ENCODE results near the gene SIX2. TPM values are rescaled to one million over a fixed set of nuclear protein-coding genes. Genes with fewer than 3 reads are reported as not detected.
A peak's percentile ranks its signal among the peaks of the same experiment; 100 is the strongest.

The SIX2 gene
- total RNA-seq, 1 experiment from 2014 or later = 0.80 TPM

- DNase-seq = no peak
- H3K27me3 ChIP-seq (ENCODE audit: control insufficient read depth, insufficient read depth, low read length) = no peaks in the 10 kb centered on the region
- H3K36me3 ChIP-seq (replicated peaks; ENCODE audit: control insufficient read depth, insufficient read depth, low read length) = no peaks in the 10 kb centered on the region
- H3K4me3 ChIP-seq (ENCODE audit: insufficient read depth, low read depth, low read length) = no peak overlapping the region
Observed at GRCh38 chr2:45031028-45031427, 21.8 kb upstream of the SIX2 start.

DNA sequence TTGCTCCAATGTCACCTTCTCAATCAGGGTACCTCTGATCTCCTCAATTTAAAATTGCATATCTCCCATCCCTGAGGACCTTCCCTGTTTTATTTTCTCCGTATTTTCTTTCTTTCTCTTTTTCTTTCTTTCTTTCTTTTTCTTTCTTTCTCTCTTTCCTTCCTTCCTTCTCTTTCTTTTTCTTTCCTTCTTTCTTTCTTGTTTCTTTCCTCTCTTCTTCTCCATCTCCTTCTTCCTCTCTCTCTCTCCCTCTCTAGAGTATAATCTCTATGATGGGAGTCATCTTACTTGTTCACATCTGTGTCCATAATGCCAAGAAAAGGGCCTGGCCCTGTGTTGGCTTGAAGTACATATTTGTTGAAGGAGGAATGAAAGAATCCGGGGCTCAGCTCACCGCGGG, 21.3 kb upstream of the SIX2 start:
- Histone ChIP-seq H3K4me3 (ENCODE audit: insufficient read depth, low read depth, low read length) (no peak overlapping the region), H3K36me3 (replicated peaks; ENCODE audit: control insufficient read depth, insufficient read depth, low read length) (no peaks in the 10 kb centered on the region), H3K27me3 (ENCODE audit: control insufficient read depth, insufficient read depth, low read length) (no peaks in the 10 kb centered on the region)

DNA sequence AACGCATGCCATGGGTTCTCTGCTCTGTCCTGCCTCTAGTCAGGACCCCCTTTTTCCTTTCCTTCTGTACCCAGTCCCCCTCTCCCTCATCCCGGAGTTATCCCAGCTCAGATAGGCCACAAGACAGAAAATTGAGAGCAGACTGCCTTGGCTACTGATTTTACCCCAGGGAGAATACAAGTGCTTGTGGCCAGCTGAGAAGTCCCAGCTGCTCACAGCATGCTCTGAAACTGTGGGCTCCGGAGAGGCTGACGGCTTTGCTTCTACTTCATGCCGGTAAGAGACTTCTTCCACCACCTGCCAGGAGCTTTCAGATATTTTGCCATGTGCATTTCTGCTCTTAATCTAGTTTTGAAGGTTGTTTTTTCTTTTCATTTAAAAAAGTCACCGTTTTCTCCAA, 20.0 kb upstream of the SIX2 start:
- Histone ChIP-seq H3K4me3 (ENCODE audit: insufficient read depth, low read depth, low read length) (no peak overlapping the region), H3K27me3 (ENCODE audit: control insufficient read depth, insufficient read depth, low read length) (no peaks in the 10 kb centered on the region), H3K36me3 (replicated peaks; ENCODE audit: control insufficient read depth, insufficient read depth, low read length) (no peaks in the 10 kb centered on the region)
- DNase-seq = no peak

More for the DNA sequence above, 21.3 kb upstream of the SIX2 start:
- no peak for DNase-seq

DNA sequence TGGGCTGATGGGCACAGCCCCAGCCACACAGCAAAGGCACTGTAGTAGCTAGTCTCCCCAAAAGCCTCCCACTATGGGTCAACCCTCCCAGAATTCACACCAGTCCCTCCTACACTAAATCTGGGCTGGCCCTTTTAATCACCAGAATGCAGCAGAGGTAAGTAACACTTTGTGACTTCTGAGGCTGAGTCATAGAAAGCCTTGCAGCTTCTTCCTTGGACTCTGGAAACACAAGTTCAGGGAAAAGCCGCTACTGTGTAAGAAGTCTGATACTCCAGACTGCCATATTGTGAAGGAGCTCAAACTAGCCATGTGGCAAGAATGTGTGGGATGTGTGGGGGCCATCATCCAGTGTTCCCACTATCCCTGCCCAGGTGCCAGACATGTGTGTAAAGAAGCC, 19.0 kb upstream of the SIX2 start:
- Histone ChIP-seq H3K36me3 (replicated peaks; ENCODE audit: control insufficient read depth, insufficient read depth, low read length) (no peaks in the 10 kb centered on the region), H3K27me3 (ENCODE audit: control insufficient read depth, insufficient read depth, low read length) (no peaks in the 10 kb centered on the region), H3K4me3 (ENCODE audit: insufficient read depth, low read depth, low read length) (no peak overlapping the region)
- no peak for DNase-seq

DNA sequence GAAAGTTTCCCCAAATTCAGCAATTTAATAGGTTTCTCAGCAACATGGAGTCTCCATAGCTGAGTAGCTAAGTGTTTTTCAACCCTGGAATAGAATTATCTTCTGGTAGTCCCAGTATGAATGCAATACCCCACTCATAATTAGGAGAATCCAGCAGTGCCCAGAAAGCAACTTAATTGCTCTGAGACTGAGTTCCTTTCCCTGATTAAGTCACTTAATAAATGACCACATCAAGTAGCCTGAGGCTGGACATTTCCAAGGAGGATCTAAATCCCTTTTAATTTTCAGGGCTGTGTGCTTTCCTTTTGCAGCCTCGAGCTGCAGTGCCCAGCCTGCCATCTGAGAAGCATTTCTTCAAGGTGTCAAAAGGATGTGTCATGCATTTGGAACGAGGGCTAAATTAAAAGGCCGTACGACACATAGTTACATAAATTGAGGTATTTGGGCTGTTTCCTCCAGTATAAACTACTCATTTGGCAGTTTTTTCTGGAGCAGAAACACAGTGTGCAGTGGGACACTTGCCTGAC, 17.7 kb upstream of the SIX2 start:
- Histone ChIP-seq H3K4me3 (ENCODE audit: insufficient read depth, low read depth, low read length) (no peak overlapping the region), H3K36me3 (replicated peaks; ENCODE audit: control insufficient read depth, insufficient read depth, low read length) (no peaks in the 10 kb centered on the region), H3K27me3 (ENCODE audit: control insufficient read depth, insufficient read depth, low read length) (no peaks in the 10 kb centered on the region)
- DNase-seq = no peak

DNA sequence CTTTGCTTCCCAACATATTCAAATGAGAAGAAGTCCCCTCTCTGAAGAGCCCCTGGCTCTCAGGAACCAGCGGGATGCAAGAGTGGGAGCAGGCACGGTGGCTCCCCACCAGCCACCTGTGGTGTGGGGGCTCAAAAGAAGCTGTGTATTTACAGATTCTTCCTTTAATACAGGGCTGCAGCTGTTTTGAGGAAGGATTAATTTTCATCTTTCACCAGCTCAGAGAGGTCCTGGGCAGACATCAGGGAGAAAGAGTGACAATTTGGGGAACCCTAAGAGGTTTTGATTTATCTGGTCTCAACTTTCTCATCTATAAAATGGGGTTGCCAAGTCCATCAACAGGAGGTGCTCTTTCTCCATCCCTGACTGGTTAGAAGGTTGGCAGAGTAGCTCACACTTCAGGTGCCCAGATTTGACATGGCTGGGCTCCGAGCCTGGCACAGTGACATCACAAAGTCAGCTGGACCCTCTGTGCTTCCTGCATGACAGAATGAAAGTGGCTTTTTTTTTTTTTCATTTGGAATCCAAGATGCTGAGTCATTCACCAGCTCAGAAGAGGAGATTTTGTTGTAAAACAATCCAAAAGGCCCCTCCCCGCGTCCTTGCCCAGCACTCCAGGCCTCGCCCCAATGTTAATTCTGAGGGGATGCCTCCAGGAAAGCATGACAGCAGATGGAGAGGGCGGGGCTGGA, 15.5 kb upstream of the SIX2 start:
- peak; percentile 32 for DNase-seq
- no peak overlapping the region for H3K4me3 ChIP-seq (ENCODE audit: insufficient read depth, low read depth, low read length)
- H3K27me3 ChIP-seq (ENCODE audit: control insufficient read depth, insufficient read depth, low read length) = no peaks in the 10 kb centered on the region
- no peaks in the 10 kb centered on the region for H3K36me3 ChIP-seq (replicated peaks; ENCODE audit: control insufficient read depth, insufficient read depth, low read length)

- no peaks in the 10 kb centered on the region for H3K36me3 ChIP-seq (replicated peaks; ENCODE audit: control insufficient read depth, insufficient read depth, low read length)
- no peak overlapping the region for H3K4me3 ChIP-seq (ENCODE audit: insufficient read depth, low read depth, low read length)
- H3K27me3 ChIP-seq (ENCODE audit: control insufficient read depth, insufficient read depth, low read length) = no peaks in the 10 kb centered on the region
- DNase-seq = no peak
Observed at GRCh38 chr2:45024097-45024496, 14.8 kb upstream of the SIX2 start.

- Histone ChIP-seq H3K36me3 (replicated peaks; ENCODE audit: control insufficient read depth, insufficient read depth, low read length) (no peaks in the 10 kb centered on the region), H3K4me3 (ENCODE audit: insufficient read depth, low read depth, low read length) (no peak overlapping the region), H3K27me3 (ENCODE audit: control insufficient read depth, insufficient read depth, low read length) (peaks cover 4% of the 10 kb centered on the region; the same call in 1 of the 2 replicates)
- DNase-seq = peak; percentile 51
Observed at GRCh38 chr2:45020439-45020838, 11.2 kb upstream of the SIX2 start.

DNA sequence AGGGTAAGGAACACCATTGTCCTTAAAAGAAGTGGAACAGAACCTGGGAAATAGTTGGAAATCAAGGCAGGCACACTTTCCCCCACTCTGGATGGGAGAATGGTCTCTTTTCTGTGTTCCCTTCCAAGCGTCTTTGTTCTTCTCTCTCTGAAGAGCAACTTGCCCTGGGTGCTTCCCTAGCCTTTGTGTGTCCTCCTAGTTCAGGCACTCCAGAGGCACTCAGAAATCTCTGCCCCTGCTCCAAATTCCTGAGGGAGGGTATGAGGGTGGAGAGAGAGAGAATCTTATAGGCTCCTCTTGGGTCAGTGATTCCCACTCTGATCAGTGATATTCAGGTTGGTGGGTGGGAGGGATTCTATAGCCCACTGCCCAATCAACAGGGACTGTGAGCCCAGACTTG, 8.8 kb upstream of the SIX2 start:
- H3K27me3 ChIP-seq (ENCODE audit: control insufficient read depth, insufficient read depth, low read length) = peaks cover 24% of the 10 kb centered on the region
- no peaks in the 10 kb centered on the region for H3K36me3 ChIP-seq (replicated peaks; ENCODE audit: control insufficient read depth, insufficient read depth, low read length)
- DNase-seq = peak; percentile 50
- no peak overlapping the region for H3K4me3 ChIP-seq (ENCODE audit: insufficient read depth, low read depth, low read length)

DNA sequence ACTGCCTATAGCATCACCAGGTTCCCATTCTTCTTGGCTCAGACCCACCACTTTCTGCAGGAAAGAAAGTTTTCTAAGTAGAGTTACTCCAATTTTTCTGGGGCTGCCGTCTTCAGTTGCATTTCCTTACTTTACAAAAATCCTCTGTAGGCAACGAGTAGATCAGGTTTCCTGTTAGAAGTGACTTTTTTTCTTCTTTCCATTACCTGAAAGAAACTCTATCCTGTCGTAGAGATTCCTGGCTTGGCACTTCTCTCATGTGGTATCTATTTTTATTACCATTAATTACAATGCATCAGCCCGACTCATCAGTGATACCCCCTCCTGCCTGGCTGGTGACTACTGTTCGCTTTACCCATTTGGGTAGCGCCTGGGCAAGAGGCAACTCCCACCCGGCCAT, 5.6 kb upstream of the SIX2 start:
- Histone ChIP-seq H3K4me3 (ENCODE audit: insufficient read depth, low read depth, low read length) (no peak overlapping the region), H3K27me3 (ENCODE audit: control insufficient read depth, insufficient read depth, low read length) (peaks cover 56% of the 10 kb centered on the region), H3K36me3 (replicated peaks; ENCODE audit: control insufficient read depth, insufficient read depth, low read length) (no peaks in the 10 kb centered on the region)
- DNase-seq = no peak

DNA sequence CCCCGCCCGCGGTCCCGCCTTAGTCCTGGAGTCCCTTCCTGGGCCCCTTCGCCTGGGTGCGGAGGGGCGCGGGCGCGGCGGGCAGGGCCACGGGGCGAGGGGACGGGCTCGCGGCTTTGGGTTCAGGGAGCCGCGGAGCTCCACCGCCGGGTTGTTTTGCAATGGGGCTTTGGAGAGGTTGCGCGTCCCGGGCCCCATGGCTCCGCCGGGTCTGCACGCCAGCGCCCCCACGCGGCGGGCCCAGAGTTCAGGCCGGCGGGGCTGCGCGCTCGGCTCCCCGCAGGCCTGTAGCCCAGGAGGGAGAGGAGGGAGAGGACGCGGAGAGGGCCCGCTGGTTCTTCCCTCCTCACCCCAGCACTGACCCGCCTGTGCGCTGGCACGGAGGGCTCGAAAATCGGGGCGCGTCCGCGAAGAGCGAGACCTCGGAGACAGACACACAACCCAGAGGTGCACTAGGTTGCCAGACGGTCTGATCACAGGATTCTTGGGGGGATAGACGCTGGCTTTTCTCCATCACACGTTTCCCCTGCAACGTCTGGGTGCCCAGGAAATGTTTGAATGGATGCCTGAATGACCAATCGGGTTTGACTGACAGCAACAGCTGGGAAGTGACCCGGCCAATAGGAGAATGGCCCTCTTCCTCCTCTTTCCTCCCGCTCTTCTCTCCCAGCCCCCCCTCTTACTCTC, 4.9 kb upstream of the SIX2 start:
- DNase-seq = peak; percentile 98
- H3K27me3 ChIP-seq (ENCODE audit: control insufficient read depth, insufficient read depth, low read length) = peaks cover 56% of the 10 kb centered on the region
- H3K4me3 ChIP-seq (ENCODE audit: insufficient read depth, low read depth, low read length) = peak overlapping the region; percentile 57

GRCh38 chr2:45013229-45014015, 4.2 kb upstream of the SIX2 start:
- DNase-seq = peak; percentile 79
- no peaks in the 10 kb centered on the region for H3K36me3 ChIP-seq (replicated peaks; ENCODE audit: control insufficient read depth, insufficient read depth, low read length)
- H3K4me3 ChIP-seq (ENCODE audit: insufficient read depth, low read depth, low read length) = peak overlapping the region; percentile 57
- peaks cover 62% of the 10 kb centered on the region for H3K27me3 ChIP-seq (ENCODE audit: control insufficient read depth, insufficient read depth, low read length)

More for the DNA sequence above, 4.9 kb upstream of the SIX2 start:
- H3K36me3 ChIP-seq (replicated peaks; ENCODE audit: control insufficient read depth, insufficient read depth, low read length) = no peaks in the 10 kb centered on the region

GRCh38 chr2:45012733-45013132, 3.5 kb upstream of the SIX2 start:
- Histone ChIP-seq H3K27me3 (ENCODE audit: control insufficient read depth, insufficient read depth, low read length) (peaks cover 69% of the 10 kb centered on the region), H3K36me3 (replicated peaks; ENCODE audit: control insufficient read depth, insufficient read depth, low read length) (no peaks in the 10 kb centered on the region), H3K4me3 (ENCODE audit: insufficient read depth, low read depth, low read length) (no peak overlapping the region)
- no peak for DNase-seq

DNA sequence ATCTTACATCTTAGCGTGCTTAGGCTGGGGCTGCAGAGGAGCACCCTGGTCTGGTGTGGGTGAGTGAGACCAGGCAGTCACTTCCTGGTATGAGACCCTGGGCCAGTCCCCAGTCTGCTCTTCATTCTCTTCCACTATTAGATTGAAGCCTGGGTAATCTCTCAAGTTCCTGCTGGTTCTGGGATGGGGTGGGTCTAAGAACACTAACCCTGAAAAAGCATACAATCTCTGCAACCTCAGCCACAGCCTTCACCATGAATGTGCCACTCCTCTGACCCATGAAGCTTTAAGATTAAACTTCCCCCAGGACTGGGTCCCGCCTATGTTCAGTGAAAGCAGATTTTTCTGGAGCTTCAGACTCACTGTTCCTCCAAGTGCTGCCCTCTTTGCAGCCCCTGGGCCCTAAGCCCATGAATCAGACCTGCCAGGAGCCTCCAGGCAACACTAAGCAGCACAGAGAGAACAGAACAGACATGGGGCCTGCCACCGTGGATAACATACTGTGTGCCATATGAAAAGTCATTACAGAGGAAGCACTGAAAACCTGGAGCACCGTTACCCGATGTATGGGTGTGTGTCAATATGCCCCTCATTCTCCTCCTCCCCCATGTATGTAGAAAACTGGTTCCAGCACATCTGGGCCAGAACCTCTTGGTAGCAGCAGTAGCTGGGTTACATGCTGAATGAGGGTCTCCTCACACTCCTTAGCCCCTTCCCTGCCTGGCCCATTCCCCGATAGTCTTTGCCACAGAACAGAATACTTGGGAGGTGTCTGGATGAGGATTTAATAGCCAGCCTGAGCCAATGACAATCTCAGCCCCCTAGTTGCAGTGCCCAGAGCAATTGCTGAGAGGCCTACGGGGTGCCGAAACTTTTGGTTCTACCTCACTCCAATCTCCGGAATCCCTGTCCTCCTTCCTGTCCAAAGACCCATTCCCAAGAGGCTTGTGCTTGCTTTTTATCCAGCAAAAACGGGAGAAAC, 2.7 kb upstream of the SIX2 start:
- DNase-seq = peak; percentile 30
- Histone ChIP-seq H3K4me3 (ENCODE audit: insufficient read depth, low read depth, low read length) (no peak overlapping the region), H3K36me3 (replicated peaks; ENCODE audit: control insufficient read depth, insufficient read depth, low read length) (no peaks in the 10 kb centered on the region), H3K27me3 (ENCODE audit: control insufficient read depth, insufficient read depth, low read length) (peaks cover 77% of the 10 kb centered on the region)
